Colon (tissue), 2 donors: ENCODE data around the gene ZDHHC14.
A peak's percentile ranks its signal among the peaks of the same experiment; 100 is the strongest.
"Not testable (repeated sequence)": the region's sequence is repeated elsewhere in the genome, so short reads cannot be mapped to it uniquely, and the experiment has no call there.

Experiments
- FAIRE-seq: peaks from 2 replicates; lab custom pipeline; 2012; peaks lifted over from hg19 to GRCh38; lab: Jason Lieb, UNC
- donor health status: control.
- donor health status: control.

Gene ZDHHC14

GRCh38 chr6:157554747-157555146 is 173.8 kb downstream of the ZDHHC14 start:
- FAIRE-seq, result no peak

DNA sequence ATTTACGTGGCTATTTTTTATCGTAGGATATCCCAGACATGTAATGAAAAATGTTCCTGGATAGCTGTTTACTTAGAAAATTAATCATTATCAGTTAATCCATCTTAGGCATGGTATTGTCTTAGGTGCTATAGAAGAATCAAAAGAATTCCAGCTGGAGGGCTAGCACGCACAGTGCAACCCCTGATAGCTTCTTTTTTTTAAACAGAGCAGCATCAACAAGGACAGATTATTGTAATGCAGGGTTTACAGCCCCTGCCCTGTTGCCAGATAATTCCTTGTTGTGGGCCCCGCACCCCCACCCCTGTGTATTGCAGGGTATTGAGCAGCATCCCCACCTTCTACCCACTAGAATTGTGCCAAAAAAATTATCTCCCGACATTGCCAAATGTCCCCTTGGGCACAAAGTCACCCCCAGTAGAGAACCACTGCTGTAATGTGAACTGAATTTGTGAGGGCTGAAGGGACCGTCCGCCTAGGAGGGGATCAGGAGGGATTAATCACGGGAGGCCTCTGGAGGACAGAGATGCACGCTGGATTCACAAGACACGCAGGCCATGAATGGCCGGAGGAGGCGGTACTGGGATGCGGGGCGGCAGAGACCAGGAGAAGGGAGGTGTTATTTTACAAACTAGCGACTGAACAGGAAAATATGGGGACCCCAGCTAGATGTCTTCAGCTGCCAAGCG is 174.6 kb downstream of the ZDHHC14 start:
- FAIRE-seq, result no peak

- FAIRE-seq, result no peak
Measured at GRCh38 chr6:157556144-157556645, 175.2 kb downstream of the ZDHHC14 start.

DNA sequence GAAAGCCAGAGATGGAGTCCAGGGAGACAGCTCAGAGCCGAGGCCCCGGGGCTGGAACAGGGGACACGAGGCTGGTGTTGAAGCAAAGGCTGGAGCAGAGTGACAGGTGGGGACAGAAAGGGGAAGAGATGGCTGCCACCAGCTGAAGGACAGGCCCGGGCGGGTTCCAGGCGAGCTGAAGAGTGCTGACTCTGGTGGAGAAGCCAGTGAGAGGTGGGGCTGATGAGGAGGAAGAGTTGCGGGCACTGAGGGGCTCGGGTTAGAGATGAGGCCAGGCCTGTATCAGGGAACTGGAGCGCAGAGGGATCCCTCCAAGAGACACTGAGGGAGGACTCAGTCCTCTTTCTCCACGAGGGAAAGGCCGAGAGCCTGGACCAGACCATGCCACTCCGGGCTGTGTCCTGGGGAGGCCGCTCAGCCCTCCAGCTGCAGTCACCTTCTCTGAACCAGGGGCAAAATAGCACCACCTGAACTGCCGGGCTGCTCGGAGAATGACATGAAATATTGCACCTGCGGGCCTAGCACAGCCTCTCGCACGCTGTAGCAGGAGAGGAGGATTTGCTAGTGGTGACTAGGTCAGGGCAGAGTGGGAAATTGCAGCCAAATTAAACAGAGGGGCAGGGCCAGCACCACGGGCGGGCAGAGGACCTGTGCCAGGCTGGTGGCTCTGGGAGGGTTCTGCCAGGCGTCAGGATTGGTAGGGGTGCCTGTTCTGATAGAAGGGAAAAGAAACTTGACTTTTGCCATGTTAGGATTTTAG is 175.9 kb downstream of the ZDHHC14 start:
- no peak for FAIRE-seq

GRCh38 chr6:157557559-157557958 is 176.6 kb downstream of the ZDHHC14 start:
- no peak for FAIRE-seq

- no peak for FAIRE-seq
Measured at GRCh38 chr6:157558049-157558448, 177.1 kb downstream of the ZDHHC14 start.

GRCh38 chr6:157558487-157559200 is 177.7 kb downstream of the ZDHHC14 start:
- no peak for FAIRE-seq

DNA sequence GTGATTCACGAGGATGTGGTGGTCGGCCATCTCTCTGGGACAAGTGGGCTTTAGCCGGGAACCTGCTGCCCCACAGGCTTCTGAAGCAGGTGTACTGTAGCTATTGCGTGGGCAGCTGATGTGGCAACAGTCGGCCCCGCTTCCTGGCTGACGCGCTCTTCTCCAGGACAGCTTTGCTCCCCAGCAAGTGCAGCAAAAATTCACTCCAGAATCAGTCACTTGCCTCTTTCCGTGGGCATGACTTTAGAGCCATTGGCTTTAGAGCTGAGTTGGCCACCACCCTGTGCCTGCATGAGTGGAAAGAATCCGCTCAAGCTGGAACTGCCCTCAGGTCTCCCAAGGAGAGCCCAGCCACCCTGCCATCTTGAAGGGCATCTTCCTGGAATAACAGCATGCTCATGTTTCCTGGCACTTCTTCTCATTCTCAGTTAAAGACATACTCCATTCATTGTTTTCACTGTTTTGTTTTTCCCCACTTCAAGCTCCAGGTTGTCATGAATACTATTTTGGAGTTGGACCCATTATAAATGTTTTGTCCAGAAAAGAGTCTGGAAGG is 178.3 kb downstream of the ZDHHC14 start:
- FAIRE-seq, result no peak

DNA sequence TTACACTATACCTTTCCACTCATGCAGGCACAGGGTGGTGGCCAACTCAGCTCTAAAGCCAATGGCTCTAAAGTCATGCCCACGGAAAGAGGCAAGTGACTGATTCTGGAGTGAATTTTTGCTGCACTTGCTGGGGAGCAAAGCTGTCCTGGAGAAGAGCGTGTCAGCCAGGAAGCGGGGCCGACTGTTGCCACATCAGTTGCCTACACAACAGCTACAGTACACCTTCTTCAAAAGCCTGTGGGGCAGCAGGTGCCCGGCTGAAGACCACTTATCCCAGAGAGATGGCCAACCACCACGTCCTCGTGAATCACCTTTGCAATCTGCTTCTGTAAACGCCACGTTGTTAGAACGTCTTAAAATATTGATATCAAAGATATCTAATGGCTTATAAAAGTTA is 179.1 kb downstream of the ZDHHC14 start:
- not testable (repeated sequence) for FAIRE-seq

GRCh38 chr6:157560691-157561413 is 179.9 kb downstream of the ZDHHC14 start:
- FAIRE-seq, result no peak

DNA sequence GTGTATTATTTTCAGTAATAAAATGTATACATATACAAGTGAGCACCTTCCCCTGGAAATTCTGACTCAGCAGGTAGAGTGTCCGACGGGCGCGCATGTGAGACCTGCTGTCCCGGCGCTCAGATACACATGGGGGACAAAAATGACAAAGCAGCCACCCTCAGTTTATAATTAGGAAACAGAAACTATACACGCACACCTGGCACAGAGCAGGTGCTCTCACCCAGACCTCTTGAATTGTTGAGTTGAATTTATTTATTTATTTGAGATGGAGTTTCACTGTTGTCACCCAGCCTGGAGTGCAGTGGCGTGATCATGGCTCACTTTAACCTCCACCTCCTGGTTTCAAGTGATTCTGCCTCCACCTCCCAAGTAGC is 180.4 kb downstream of the ZDHHC14 start:
- no peak for FAIRE-seq

DNA sequence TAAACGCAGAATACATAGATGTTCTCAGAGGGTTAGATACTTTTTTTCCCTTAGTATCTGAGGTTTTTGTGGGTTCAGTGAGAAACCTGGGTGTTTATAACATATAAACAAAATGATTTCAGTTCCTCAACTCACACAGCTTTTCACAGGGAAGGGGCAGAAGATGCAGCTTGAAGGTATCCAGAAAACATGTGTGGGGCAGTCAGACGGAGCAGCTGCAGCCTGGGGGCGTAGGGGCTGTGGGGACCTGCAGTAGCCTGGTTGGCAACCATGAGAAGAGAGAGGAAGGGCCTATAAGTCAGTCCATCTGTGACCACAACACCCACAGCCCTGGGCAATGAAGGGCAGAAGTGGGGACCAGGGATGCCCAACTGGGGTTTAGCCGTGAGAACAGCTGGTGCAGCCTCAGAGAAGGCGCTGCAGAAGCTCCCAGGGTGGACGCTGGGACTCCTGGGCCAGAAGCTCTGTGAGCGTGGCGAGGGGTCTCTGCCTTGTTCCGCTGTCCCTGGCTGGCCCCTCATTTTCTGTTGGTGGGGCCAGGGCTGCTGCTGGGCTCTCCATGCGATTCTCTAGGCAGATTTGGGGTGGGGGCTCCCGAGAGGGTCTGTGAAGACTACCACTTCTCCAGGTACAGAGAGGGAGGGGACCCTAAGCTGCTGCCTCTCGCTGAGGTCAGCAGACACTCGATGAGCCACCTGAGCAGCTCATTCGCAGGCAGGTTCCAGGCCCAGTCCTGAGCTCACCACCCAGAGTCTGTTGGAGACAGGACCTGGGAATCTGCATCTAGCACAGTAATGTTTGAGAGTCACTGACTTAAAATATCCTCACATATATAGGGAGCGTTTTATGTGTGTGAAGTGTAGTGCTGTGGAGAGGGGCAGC is 181.2 kb downstream of the ZDHHC14 start:
- FAIRE-seq, result no peak

- no peak for FAIRE-seq
Measured at GRCh38 chr6:157562997-157563396, 182.0 kb downstream of the ZDHHC14 start.

DNA sequence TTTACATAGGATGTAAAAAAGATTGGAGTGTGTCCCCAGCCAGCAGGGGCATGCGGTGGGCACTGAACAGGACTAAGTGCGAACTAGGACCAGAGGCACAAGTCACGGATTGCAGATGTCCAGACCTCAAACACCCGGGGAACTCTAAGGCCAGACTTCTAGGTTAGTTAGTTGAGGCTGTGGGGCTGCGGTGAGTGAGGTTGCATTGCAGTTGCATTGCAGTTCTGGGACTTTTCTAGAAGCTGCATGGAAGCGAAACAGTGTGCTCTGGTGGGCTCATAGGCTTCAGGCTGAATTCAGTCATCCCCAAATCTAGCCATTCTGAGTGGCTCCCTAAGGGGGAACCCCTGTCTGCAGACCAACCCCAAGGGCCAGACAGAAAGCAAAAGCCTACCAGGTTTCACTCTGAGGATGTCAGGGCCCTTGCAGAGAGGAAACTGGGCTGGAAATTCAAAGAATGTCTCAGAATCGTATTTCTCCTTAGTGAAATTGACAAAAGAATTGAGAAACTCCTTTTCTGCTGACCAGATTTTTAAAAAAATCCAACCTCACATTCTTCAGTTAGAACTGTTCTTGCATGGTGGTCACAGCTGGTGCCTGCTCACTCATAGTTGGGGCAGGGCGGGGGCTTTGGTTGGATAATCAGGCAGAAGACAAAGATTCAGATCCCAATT is 182.8 kb downstream of the ZDHHC14 start:
- no peak for FAIRE-seq

DNA sequence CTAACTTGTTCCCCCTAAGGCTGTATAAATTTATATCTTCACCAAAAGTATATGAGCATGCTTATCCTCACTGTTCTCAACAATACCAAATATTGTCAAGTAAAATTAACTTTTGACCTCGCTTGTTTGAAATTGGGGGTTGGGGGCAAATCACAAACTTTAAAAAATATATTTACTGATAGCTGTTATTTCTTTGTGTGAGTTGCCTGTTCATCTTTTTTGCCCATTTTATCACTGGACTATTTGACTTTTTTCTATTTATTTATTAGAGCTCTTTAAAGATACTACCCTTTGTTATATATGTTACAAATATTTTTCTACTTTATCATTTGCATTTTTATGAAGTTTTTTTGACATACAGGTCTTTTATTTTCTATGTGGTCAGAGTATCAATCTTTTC is 187.7 kb downstream of the ZDHHC14 start:
- FAIRE-seq, result no peak

- peak; percentile 14 for FAIRE-seq
Measured at GRCh38 chr6:157569543-157569942, 188.6 kb downstream of the ZDHHC14 start.

- no peak for FAIRE-seq
Measured at GRCh38 chr6:157570104-157570503, 189.1 kb downstream of the ZDHHC14 start.

GRCh38 chr6:157570752-157571151 is 189.8 kb downstream of the ZDHHC14 start:
- no peak for FAIRE-seq

DNA sequence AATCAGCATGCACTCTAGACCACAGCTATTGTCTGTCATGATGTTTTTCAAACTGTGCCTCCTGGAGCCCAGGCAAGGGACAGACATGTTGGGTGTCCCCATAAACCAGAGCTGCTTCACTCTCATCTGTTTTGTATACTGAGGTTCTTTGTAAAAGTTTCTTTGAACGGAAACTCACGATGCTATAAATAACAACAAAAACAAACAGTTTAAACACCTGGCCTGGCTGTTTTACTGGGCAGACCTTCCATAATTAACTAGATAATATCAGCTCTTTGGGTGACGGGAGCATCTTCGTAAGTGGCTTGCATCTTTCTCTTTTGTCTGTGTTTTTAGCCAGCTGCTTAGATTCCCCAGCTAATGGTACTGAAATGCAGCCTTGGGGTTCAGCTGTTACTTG is 190.3 kb downstream of the ZDHHC14 start:
- FAIRE-seq, result no peak

DNA sequence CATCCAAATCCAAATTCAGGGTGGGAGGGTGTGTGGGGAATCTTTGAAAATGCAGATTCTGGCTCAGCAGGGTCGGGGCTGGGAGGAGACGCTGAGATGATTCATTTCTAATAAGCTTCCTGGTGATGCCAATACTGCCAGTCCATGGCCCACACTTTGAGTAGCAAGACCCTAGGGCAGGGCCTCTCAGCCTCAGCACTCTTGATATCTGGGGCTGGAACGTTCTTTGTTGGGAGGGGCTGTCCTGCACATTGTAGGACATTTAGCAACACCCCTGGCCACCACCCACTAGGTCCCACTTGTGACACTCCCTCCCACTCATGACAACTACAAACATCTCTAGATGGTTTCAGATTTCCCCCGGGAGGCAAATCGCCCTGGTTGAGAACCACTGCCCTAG is 191.0 kb downstream of the ZDHHC14 start:
- no peak for FAIRE-seq
